ENCODE results near the gene MEX3D. TPM values are rescaled to one million over a fixed set of nuclear protein-coding genes. Genes with fewer than 3 reads are reported as not detected.
"Not testable (repeated sequence)": the region's sequence is repeated elsewhere in the genome, so short reads cannot be mapped to it uniquely, and the experiment has no call there.

MEX3D gene
- total RNA-seq, 4 donors from 2014 or later = 18.8 to 47.8 (median 28.7) TPM

GRCh38 chr19:1554968-1555367 is 13.2 kb downstream of the MEX3D start:
- Histone ChIP-seq H3K4me3 (no peak overlapping the region), H3K4me1 (no peaks in the 10 kb centered on the region), H3K36me3 (peaks cover 0 to 20% of the 10 kb centered on the region in 2 donors), H3K9me3 (no peaks in the 10 kb centered on the region), H3K27me3 (peaks cover 8% of the 10 kb centered on the region), H3K27ac (no peak overlapping the region)
- TF ChIP-seq POLR2A (IDR thresholded peaks at IDR 0.05) = no peak
- no peak for TF ChIP-seq EP300 (IDR thresholded peaks at IDR 0.05)
- no peak for ATAC-seq
- WGBS, 2 donors (ENCODE audit: low coverage in 1 of 2) = 83 to 84% methylated on average over 19 to 24 of the region's 24 CpGs

GRCh38 chr19:1553415-1553814 is 14.7 kb downstream of the MEX3D start:
- Histone ChIP-seq H3K27me3 (peaks cover 8% of the 10 kb centered on the region), H3K4me3 (no peak overlapping the region), H3K36me3 (peaks cover 0 to 20% of the 10 kb centered on the region in 2 donors), H3K9me3 (no peaks in the 10 kb centered on the region), H3K4me1 (no peaks in the 10 kb centered on the region), H3K27ac (no peak overlapping the region)
- 73 to 100% methylated on average over 1 to 8 of the region's 10 CpGs for WGBS, 2 donors (ENCODE audit: low coverage in 1 of 2)
- no peak for TF ChIP-seq POLR2A (IDR thresholded peaks at IDR 0.05)
- no peak for TF ChIP-seq POLR2AphosphoS5 (IDR thresholded peaks at IDR 0.05)
- no peak for TF ChIP-seq EP300 (IDR thresholded peaks at IDR 0.05)
- TF ChIP-seq CTCF (IDR thresholded peaks at IDR 0.05) = no peak
- no peak for ATAC-seq

GRCh38 chr19:1551068-1552040 is 16.8 kb downstream of the MEX3D start:
- H3K4me1 ChIP-seq = peaks cover 0 to 1% (median 0%) of the 10 kb centered on the region in 3 donors
- H3K27me3 ChIP-seq = peaks cover 13% of the 10 kb centered on the region
- ATAC-seq = no peak
- no peaks in the 10 kb centered on the region for H3K9me3 ChIP-seq
- TF ChIP-seq POLR2AphosphoS5 (IDR thresholded peaks at IDR 0.05) (no peak), EP300 (IDR thresholded peaks at IDR 0.05) (no peak), POLR2A (IDR thresholded peaks at IDR 0.05) (no peak), CTCF (IDR thresholded peaks at IDR 0.05) (no peak)
- no peak overlapping the region for H3K4me3 ChIP-seq
- peaks cover 0 to 15% of the 10 kb centered on the region in 2 donors for H3K36me3 ChIP-seq
- WGBS, 2 donors (ENCODE audit: low coverage in 1 of 2) = 73 to 80% methylated on average over 7 to 17 of the region's 17 CpGs
- no peak overlapping the region for H3K27ac ChIP-seq

- ATAC-seq = no peak
- 82 to 91% methylated on average over 4 of the region's 4 CpGs for WGBS, 2 donors (ENCODE audit: low coverage in 1 of 2)
- Histone ChIP-seq H3K4me1 (peaks cover 0 to 6% (median 0%) of the 10 kb centered on the region in 3 donors), H3K36me3 (no peaks in the 10 kb centered on the region), H3K4me3 (no peak overlapping the region), H3K9me3 (no peaks in the 10 kb centered on the region), H3K27me3 (peaks cover 30% of the 10 kb centered on the region), H3K27ac (no peak overlapping the region)
- TF ChIP-seq POLR2AphosphoS5 (IDR thresholded peaks at IDR 0.05) (no peak), CTCF (IDR thresholded peaks at IDR 0.05) (no peak), EP300 (IDR thresholded peaks at IDR 0.05) (no peak), POLR2A (IDR thresholded peaks at IDR 0.05) (no peak)
Measured at GRCh38 chr19:1549332-1549945, 18.7 kb downstream of the MEX3D start.

- Histone ChIP-seq H3K9me3 (no peaks in the 10 kb centered on the region), H3K27ac (peak overlapping the region in 2 of 4 donors; percentile 16 to 39), H3K4me1 (peaks cover 0 to 23% (median 0%) of the 10 kb centered on the region in 3 donors), H3K4me3 (no peak overlapping the region), H3K27me3 (peaks cover 32% of the 10 kb centered on the region), H3K36me3 (no peaks in the 10 kb centered on the region)
- WGBS, 2 donors (ENCODE audit: low coverage in 1 of 2) = 14 to 33% methylated on average over 4 to 16 of the region's 17 CpGs
- peak; percentile 63 for ATAC-seq
- TF ChIP-seq EP300 (IDR thresholded peaks at IDR 0.05) = no peak
- TF ChIP-seq POLR2A (IDR thresholded peaks at IDR 0.05) = no peak
- TF ChIP-seq POLR2AphosphoS5 (IDR thresholded peaks at IDR 0.05) = no peak
- TF ChIP-seq CTCF (IDR thresholded peaks at IDR 0.05) = no peak
Measured at GRCh38 chr19:1540365-1540925, 27.7 kb downstream of the MEX3D start.

- WGBS, 2 donors (ENCODE audit: low coverage in 1 of 2) = 70 to 85% methylated on average over 2 to 5 of the region's 11 CpGs
- not testable (repeated sequence) for H3K4me3 ChIP-seq, ATAC-seq, H3K9me3 ChIP-seq, H3K36me3 ChIP-seq
- peak overlapping the region in 2 of 4 donors; percentile 16 to 39 for H3K27ac ChIP-seq
- H3K4me1 ChIP-seq = peaks cover 0 to 23% (median 0%) of the 10 kb centered on the region in 3 donors
- peaks cover 32% of the 10 kb centered on the region for H3K27me3 ChIP-seq
Measured at GRCh38 chr19:1539749-1540148, 28.4 kb downstream of the MEX3D start.

Data from gastroesophageal sphincter (tissue), 4 donors.